Activated naive CD4-positive, alpha-beta T cell treated with anti-CD3 and anti-CD28 coated beads, Interleukin-2, amount 10 ng/mL, durations not matched to agents 7 days and 5 days (primary cell): Measurements from ENCODE around the gene MYADML2.

Experiments
- CTCF ChIA-PET: fragments of 350-600 bp; sonication (Branson Sonifier 250); formaldehyde crosslinking; loops from one replicate; lab custom pipeline; 2021; ENCODE audit warnings: antibody characterized with exemption; lab: Charles Lee
- DNase-seq: peaks from one replicate; pipeline ENCODE4 v3.0.0-alpha.2; 2020
- H3K27ac Mint-ChIP-seq: one replicate; pipeline ENCODE4 v1.8.0; 2021; ENCODE audit warnings: mild to moderate bottlenecking, moderate library complexity, mixed read lengths
- H3K27me3 Mint-ChIP-seq: one replicate; pipeline ENCODE4 v1.8.0; 2021; ENCODE audit warnings: mild to moderate bottlenecking, mixed read lengths
- H3K36me3 Mint-ChIP-seq: one replicate; pipeline ENCODE4 v1.8.0; 2021; ENCODE audit warnings: mixed read lengths
- H3K4me1 Mint-ChIP-seq: one replicate; pipeline ENCODE4 v1.8.0; 2021; ENCODE audit warnings: mixed read lengths
- H3K4me3 Mint-ChIP-seq: one replicate; pipeline ENCODE4 v1.8.0; 2021; ENCODE audit warnings: mild to moderate bottlenecking, moderate library complexity, mixed read lengths
- H3K9me3 Mint-ChIP-seq: one replicate; pipeline ENCODE4 v1.8.0; 2021; ENCODE audit warnings: mixed read lengths

Gene MYADML2

DNA sequence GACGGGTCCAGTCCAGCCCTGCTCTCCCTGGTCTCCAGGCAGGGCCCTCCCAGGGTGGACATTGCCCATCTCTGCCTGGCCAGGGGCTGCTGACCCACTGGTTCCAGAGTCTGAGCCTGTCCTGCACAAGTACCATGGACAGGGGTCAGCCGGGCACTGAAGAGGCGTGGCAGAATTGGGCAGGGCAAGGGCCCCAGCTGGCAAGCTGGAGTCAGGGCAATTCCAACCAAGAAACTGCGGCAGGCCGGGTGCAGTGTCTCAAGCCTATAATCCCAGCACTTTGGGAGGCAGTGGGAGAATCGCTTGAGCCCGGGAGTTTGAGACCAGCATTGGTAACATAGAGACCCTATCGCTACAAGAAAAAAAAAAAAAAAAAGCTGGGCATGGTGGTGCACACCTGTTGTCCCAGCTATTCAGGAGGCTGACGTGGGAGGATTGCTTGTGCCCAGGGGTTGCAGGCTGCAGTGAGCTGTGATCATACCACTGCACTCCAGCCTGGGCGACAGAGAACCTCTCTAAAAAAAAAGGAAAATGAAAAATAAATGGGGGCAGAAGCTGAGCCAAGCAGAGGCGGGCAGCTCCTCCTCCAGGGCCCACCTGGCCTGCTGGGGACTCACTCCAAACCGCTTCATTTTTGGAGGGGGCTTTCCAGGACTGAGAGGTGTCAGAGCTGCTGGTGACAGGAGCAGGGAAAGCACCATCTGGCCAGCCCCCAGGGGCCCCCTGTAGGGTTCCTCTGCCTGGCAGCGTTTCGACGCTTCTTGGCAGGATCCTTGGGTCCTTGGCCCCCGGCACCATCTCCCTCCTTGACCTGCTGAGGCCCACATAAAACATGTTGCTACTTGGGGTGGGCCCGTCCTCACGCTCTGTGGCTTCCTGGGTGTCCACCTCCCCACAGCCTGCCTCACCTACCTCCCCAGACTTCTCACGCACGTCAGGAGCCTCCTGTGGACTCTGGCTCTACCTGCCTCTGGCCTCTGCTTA lies 16.6 kb downstream of the MYADML2 start:
- Mint-ChIP-seq H3K27ac (peak overlapping the region; percentile 49), H3K9me3 (no peaks in the 10 kb centered on the region), H3K4me3 (peak overlapping the region; percentile 15), H3K27me3 (peaks cover 39% of the 10 kb centered on the region), H3K4me1 (peaks cover 21% of the 10 kb centered on the region), H3K36me3 (no peaks in the 10 kb centered on the region)
- CTCF ChIA-PET = no interaction called here
- DNase-seq = no peak

DNA sequence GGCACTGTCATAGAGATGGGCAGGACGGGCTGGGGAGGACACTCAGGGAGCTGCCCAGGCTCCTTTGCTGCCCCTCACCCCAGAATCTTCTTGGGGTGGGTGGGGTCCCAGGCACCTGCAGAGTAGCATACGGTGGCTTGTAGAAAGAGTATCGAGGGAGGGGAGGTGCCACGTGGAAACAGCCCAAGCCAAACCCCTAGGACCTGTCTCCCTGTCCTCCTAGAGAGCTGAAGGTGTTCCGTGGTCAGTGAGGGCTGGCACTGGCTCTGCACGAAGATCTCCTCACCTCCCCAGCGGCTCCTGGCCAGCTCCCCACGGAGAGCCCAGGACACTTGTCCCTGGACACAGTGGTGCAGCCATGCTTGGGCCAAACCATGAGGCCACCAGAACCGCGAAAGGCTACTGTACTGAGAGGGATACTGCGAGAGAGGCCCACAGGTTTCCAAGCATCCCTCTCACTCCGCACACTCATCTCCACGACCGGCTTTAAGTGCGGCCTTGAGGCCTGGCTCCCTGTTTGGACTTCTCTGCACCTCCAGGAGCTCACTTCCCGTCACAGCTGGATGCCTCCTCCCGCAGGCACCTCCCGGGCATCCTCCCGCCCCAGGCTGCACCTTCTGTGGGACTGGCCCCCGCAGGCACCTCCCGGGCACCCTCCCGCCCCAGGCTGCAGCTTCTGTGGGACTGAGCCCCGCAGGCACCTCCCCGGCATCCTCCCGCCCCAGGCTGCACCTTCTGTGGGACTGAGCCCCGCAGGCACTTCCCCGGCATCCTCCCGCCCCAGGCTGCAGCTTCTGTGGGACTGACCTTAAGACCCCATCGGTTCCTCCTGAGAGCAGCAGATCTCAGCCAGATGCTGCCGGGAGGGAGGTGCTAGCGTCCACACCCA lies 17.5 kb downstream of the MYADML2 start:
- H3K4me3 Mint-ChIP-seq = peak overlapping the region; percentile 49
- no peak for DNase-seq
- peaks cover 31% of the 10 kb centered on the region for H3K4me1 Mint-ChIP-seq
- H3K9me3 Mint-ChIP-seq = no peaks in the 10 kb centered on the region
- CTCF ChIA-PET = no interaction called here
- no peaks in the 10 kb centered on the region for H3K36me3 Mint-ChIP-seq
- H3K27me3 Mint-ChIP-seq = peaks cover 39% of the 10 kb centered on the region
- H3K27ac Mint-ChIP-seq = no peak overlapping the region

DNA sequence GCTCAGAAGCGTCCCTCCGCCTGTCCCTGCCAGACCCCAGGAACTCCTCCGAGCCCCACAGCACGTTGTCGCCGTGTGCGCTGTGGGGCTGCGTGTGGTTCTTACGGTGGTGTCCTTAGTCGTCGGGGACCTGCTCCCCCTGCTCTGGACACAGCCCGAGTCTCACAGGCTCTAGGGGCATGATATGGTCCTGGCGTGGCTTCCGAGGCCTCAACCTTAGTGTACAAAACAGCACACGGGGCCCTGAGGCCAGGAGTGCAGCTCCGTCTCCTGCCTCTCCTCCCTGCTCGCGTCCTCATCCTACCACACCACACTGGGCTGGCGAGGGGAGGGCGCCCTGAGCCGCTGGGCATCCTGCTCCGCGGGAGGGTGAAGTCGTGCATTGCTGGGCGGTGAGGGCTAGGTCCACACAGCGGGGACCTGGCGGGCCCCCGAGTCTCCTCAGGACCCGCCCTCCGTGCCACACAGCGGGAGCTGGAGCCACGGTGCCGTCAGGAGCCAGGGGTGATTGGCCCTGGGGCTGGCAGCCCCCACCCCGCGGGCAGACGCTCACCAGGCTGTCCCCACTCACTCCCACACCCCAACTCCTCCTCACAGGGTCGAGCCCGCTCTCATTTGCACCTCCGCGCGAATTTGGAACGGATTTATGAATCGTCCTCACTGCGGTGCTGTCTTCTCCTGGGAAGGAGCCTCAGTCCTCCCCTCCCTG lies 18.3 kb downstream of the MYADML2 start:
- CTCF ChIA-PET = interaction anchor here (2.3 kb wide), 1 partner anchor 12 kb away, joined by 8 read pairs; the partner anchor contains the start of gene SIRT7

DNA sequence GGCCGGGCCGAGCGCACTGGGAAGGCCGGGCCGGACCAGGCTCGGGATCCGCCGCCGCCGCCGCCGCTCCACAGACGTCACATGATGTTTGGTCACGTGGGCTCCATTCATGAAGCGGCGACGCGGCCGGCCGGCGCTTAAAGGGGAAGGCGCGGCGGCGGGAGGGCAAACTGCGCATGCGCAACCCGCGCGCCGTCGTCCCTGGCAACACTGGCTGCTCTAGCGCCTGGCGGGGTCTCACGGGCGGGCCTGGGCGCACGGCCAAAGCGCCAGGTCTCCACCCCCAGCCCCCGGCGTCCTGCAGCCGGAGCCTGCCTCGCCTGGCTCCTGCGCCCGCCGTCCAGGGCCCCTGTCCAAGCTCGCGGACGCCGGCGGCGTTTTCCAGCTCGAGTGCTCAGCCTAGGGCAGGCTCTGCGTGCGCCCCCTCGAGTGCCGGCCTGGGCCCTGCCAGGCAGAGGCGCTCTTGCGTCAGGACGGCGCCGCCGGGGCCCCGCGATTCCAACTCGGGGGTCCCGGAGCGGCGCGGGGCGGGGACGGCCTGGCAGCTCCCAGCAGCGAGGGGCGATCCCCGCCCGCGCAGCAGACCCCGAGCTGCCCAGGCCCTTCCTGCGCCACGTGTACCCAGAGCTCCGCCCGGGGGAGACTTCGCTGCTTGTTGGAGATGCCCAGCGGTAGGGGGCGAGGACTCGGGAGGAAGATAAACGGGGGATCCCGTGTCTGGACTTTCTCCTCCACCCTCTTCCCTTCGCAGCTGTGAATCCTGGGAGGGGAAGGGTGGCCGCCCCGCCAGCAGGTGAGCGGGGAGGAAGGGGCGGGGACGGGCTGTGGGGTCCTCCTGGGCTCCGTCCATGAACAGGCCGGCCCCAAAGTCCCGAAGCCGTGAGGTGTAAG lies 19.1 kb downstream of the MYADML2 start, which contains the start of gene MAFG:
Gene MAFG (minus strand): TSS at position 83 of the 891 bp plus-strand sequence. CDS start 4,550 bp downstream, outside the sequence.
- peak within 1 kb of the TSS; percentile 88 for H3K4me3 Mint-ChIP-seq
- peak within 1 kb of the TSS; percentile 94 for H3K27ac Mint-ChIP-seq
- no peaks in the 10 kb centered on the region for H3K9me3 Mint-ChIP-seq
- H3K27me3 Mint-ChIP-seq = peaks cover 39% of the 10 kb centered on the region
- peak; percentile 91 for DNase-seq
- peaks cover under 1% of the 10 kb centered on the region for H3K36me3 Mint-ChIP-seq
- peaks cover 41% of the 10 kb centered on the region for H3K4me1 Mint-ChIP-seq
- CTCF ChIA-PET = interaction anchor here (0.8 to 2.3 kb wide), 4 partner anchors 11 to 110 kb away, joined by 3 to 8 read pairs (median 4); partner anchors contain the start of genes DCXR and SIRT7

More for the DNA sequence above, 18.3 kb downstream of the MYADML2 start:
- DNase-seq = no peak
- peaks cover 38% of the 10 kb centered on the region for H3K4me1 Mint-ChIP-seq
- H3K27me3 Mint-ChIP-seq = peaks cover 39% of the 10 kb centered on the region
- H3K36me3 Mint-ChIP-seq = no peaks in the 10 kb centered on the region
- H3K9me3 Mint-ChIP-seq = no peaks in the 10 kb centered on the region
- H3K27ac Mint-ChIP-seq = no peak overlapping the region
- peak overlapping the region; percentile 58 for H3K4me3 Mint-ChIP-seq

DNA sequence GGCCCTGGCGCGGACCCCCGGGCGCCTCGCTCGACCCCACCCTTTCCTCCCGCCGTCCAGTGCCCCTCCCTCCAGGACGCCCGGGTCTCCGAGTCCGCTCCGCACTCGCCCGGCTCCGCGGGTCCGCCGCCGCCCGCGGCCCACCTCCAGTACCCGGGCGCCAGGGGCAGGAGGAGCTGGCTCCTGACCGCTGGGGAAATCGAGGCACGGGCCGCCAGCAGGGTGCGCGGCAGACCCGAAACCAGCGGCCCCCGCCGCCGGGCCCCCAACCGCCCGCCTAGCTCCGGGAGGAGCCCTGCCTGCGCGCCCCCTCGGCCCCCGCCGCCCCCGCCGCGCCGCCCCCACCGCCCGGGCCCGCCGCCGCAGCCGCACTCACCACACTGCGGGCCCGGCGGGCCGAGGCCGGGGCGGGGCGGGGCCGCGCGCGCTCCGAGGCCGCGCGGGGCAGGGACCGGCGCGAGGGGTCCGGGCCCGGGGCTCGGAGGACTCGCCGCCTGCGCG lies 19.8 kb downstream of the MYADML2 start:
- peak; percentile 45 for DNase-seq
- Mint-ChIP-seq H3K9me3 (no peaks in the 10 kb centered on the region), H3K4me3 (peak overlapping the region; percentile 68), H3K27me3 (peaks cover 39% of the 10 kb centered on the region), H3K27ac (peak overlapping the region; percentile 78), H3K4me1 (peaks cover 41% of the 10 kb centered on the region), H3K36me3 (peaks cover 3% of the 10 kb centered on the region)
- CTCF ChIA-PET = interaction anchor here (0.8 to 2.3 kb wide), 4 partner anchors 10 to 110 kb away, joined by 3 to 8 read pairs (median 4); partner anchors contain the start of genes DCXR and SIRT7

DNA sequence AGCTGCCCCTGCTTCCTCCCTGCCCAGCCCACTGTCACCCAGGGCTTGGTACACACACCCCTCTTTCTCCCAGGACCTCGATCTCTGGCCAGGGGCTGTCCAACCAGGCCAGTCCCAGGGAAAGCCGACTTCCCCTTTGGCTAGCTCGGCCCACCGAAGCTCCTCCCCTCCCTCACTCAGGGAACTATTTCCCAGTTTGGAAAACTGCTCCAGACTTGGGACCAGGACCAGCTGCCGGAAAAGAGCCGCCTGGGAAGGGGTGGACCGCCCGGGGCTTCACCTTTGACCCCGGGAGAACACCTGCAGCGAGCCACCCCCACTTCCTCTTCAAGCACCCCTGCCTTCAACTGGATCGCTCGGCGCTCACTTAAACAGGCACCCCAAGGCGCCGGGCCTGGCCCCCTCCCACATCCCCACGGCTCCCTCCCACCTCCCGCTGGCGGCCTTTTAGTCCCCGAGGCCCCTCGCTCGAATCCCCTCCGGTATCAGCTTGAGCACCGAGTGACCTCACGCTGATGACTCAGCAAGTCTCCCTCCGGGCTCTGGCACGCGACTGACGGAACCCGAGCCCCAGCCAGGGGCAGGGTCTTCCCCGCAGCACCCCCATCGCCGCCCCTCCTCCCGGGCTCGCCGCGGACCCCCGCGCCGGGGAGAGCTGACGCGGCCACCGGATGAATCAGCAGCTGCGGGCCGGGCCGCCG lies 20.4 kb downstream of the MYADML2 start:
- CTCF ChIA-PET = interaction anchor here (1.1 to 2.3 kb wide), 2 partner anchors 9 to 223 kb away, joined by 3 to 8 read pairs; partner anchors contain the start of genes MRPL12 and SIRT7
- DNase-seq = peak; percentile 74
- H3K4me3 Mint-ChIP-seq = peak overlapping the region; percentile 88
- H3K9me3 Mint-ChIP-seq = no peaks in the 10 kb centered on the region
- peaks cover 33% of the 10 kb centered on the region for H3K27me3 Mint-ChIP-seq
- peaks cover 41% of the 10 kb centered on the region for H3K4me1 Mint-ChIP-seq
- peak overlapping the region; percentile 94 for H3K27ac Mint-ChIP-seq
- H3K36me3 Mint-ChIP-seq = peaks cover 3% of the 10 kb centered on the region

DNA sequence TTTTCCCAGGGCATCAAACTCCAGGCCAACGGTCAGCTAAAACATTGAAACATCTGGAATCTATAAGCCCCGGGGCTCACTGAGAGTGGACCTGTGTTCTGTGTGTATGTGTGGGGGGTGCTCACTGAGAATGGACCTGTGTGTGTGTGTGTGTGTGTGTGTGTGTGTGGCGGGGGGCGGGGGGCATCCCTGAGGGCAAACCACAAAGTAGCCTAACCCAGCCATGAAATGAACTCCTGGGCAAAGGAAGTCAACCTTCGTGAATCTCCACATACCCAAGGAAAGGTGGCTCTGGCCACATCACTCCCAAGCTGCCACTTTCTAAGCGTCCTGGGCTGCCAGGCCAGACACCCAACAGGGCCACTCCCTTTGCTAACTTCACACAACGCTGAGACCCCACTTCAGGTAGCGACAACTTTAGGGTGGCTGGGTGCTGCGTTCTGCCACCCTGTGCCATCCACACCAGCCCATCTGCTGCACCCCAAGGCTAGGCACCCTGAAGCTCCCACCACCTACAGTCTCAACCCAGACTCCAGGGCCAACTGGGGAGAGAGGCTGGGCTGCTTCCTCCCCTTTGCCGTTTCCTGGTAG lies 21.1 kb downstream of the MYADML2 start:
- peak overlapping the region; percentile 88 for H3K4me3 Mint-ChIP-seq
- peaks cover 7% of the 10 kb centered on the region for H3K36me3 Mint-ChIP-seq
- peak overlapping the region; percentile 94 for H3K27ac Mint-ChIP-seq
- no peak for DNase-seq
- peaks cover 28% of the 10 kb centered on the region for H3K27me3 Mint-ChIP-seq
- peaks cover 41% of the 10 kb centered on the region for H3K4me1 Mint-ChIP-seq
- H3K9me3 Mint-ChIP-seq = no peaks in the 10 kb centered on the region
- CTCF ChIA-PET = interaction anchor here (1.1 kb wide), 1 partner anchor 223 kb away, joined by 3 read pairs; the partner anchor contains the start of gene MRPL12

DNA sequence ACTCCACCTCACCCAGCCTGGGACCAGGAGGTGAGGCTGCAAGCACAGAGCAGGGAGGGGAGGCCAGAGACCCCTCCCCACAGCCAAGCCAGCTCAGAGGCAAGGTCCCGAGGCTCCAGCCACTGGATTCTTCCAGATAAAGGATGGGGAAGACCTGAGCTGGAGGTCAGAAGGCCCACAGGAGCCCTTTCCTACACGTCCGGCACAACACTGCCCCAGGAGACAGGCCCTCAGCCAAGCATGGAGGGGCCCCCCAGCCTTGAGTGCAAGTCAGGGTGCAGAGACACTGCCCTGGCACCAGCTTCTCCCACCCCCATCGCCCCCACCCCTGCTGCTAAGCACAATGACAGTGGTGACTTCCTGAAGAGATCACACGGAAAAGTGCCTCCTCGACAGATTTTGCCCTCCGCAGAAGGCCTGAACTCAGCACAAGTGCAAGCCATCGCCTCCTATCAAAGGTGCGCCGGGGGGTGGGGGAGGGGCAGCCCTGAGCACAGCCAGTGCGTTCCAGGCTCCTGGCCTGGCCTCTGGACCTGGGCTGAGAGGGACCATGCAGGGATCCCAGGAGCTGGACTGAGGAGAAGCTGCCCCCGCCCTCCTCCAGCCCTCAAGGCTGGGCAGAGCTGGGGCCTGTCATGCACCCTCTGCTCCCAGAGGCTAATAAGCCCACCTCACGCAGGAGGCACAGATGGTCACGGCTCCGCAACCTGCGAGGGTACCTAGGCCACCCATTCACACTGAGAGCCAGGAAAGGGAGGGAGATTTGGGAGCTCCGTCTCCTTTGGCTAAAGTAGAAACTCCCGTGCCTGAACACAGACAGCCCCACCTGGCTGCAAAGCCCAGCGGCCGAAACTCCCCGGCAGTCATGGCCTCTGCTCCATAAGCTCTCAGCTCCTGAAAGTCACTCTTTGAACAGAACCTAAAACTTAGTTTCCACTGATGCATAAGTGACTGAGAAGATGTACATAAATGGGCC lies 22.2 kb downstream of the MYADML2 start:
- H3K27ac Mint-ChIP-seq = peak overlapping the region; percentile 78
- CTCF ChIA-PET = no interaction called here
- H3K36me3 Mint-ChIP-seq = peaks cover 8% of the 10 kb centered on the region
- H3K27me3 Mint-ChIP-seq = peaks cover 17% of the 10 kb centered on the region
- peaks cover 39% of the 10 kb centered on the region for H3K4me1 Mint-ChIP-seq
- peak; percentile 50 for DNase-seq
- no peaks in the 10 kb centered on the region for H3K9me3 Mint-ChIP-seq
- H3K4me3 Mint-ChIP-seq = peak overlapping the region; percentile 88

DNA sequence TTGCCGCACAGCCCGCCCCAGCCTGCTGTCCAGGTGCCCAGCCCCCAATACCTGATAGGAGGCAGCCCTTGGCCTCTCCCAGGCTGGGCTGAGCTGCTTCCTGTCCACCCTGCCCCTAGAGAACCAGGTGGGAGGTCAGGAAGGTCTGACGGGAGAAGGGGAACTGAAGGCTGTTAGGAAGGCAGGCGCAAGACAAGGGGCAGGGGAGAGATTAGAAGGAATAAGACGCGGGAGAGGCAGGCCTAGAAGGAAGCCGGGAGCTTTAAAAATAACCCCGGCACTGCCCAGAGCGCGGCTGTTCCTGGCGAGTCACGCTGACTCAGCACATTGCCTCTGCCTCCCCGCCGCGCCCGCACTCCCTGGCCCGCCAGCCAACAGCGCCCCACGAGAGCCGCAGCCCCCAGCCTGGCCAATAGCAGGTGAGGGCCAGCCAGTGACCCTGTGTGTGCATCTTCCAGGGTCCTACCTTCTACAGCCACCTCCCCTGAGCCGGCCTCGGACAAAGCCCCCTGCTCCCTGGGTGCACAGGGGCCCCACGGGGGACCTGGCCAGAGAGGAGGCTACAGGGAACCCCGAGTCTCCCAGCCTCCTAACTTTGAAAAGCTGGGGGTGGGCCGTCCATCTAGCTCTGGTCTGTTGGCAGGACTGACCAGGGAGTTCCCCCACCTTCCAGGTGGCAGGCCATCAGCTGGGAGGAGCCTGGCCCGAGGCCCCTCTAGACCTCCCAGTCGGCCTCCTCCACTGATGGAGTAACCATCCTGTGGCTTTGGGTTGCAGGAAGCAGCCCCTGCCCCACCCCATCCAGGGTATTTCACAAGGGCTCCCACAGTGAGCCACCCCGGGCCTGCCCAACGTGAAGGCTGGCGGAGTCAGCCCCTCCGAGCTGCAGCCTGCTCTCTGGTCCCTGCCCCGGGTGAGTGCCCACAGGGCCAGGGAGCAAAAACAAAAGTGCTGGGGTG lies 23.5 kb downstream of the MYADML2 start:
- CTCF ChIA-PET = no interaction called here
- Mint-ChIP-seq H3K4me1 (peaks cover 45% of the 10 kb centered on the region), H3K27ac (peak overlapping the region; percentile 55), H3K4me3 (no peak overlapping the region), H3K27me3 (peaks cover 5% of the 10 kb centered on the region), H3K36me3 (peaks cover 15% of the 10 kb centered on the region), H3K9me3 (no peaks in the 10 kb centered on the region)
- DNase-seq = no peak
